ENCODE results near the gene BLMH. TPM values are rescaled to one million over a fixed set of nuclear protein-coding genes. Genes with fewer than 3 reads are reported as not detected.

The BLMH gene
- total RNA-seq, 1 experiment from 2014 or later = 59.0 TPM

DNA sequence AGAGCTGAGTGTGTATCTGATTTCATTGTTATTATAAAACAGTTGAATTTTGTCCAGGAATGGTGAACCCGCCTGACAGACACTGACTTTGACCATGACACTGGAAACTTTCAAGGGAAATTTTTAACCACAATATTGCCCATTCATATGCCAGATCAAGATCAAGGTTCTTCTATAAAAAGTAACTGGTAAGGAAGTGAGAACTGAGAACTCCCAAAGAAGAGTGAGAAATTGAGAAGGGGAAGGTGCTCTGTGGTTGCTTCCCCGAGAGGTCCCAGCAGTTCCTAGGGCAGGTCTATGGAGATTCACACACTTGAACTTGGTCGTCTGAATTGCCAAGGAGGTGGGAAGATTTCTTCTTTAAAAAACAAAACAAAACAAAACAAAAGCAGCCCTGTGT lies 83.5 kb downstream of the BLMH start:
- DNase-seq (ENCODE audit: low read depth, low spot score) = no peak
- TF ChIP-seq, protein P1, sequence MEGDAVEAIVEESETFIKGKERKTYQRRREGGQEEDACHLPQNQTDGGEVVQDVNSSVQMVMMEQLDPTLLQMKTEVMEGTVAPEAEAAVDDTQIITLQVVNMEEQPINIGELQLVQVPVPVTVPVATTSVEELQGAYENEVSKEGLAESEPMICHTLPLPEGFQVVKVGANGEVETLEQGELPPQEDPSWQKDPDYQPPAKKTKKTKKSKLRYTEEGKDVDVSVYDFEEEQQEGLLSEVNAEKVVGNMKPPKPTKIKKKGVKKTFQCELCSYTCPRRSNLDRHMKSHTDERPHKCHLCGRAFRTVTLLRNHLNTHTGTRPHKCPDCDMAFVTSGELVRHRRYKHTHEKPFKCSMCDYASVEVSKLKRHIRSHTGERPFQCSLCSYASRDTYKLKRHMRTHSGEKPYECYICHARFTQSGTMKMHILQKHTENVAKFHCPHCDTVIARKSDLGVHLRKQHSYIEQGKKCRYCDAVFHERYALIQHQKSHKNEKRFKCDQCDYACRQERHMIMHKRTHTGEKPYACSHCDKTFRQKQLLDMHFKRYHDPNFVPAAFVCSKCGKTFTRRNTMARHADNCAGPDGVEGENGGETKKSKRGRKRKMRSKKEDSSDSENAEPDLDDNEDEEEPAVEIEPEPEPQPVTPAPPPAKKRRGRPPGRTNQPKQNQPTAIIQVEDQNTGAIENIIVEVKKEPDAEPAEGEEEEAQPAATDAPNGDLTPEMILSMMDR (IDR thresholded peaks at IDR 0.05) = no peak
- TF ChIP-seq TCF7L2 (IDR thresholded peaks at IDR 0.05; ENCODE audit: low read depth, low read length) (no peak), POLR2AphosphoS5 (IDR thresholded peaks at IDR 0.05; ENCODE audit: low read depth, low read length) (no peak), SIN3A (IDR thresholded peaks at IDR 0.05; ENCODE audit: borderline replicate concordance, insufficient read depth, low read depth, low read length) (no peak)
- TF ChIP-seq, protein P2, sequence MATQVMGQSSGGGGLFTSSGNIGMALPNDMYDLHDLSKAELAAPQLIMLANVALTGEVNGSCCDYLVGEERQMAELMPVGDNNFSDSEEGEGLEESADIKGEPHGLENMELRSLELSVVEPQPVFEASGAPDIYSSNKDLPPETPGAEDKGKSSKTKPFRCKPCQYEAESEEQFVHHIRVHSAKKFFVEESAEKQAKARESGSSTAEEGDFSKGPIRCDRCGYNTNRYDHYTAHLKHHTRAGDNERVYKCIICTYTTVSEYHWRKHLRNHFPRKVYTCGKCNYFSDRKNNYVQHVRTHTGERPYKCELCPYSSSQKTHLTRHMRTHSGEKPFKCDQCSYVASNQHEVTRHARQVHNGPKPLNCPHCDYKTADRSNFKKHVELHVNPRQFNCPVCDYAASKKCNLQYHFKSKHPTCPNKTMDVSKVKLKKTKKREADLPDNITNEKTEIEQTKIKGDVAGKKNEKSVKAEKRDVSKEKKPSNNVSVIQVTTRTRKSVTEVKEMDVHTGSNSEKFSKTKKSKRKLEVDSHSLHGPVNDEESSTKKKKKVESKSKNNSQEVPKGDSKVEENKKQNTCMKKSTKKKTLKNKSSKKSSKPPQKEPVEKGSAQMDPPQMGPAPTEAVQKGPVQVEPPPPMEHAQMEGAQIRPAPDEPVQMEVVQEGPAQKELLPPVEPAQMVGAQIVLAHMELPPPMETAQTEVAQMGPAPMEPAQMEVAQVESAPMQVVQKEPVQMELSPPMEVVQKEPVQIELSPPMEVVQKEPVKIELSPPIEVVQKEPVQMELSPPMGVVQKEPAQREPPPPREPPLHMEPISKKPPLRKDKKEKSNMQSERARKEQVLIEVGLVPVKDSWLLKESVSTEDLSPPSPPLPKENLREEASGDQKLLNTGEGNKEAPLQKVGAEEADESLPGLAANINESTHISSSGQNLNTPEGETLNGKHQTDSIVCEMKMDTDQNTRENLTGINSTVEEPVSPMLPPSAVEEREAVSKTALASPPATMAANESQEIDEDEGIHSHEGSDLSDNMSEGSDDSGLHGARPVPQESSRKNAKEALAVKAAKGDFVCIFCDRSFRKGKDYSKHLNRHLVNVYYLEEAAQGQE (IDR thresholded peaks at IDR 0.05; ENCODE audit: insufficient read depth in 1 of 2, low read depth in 2 of 2, low read length in 1 of 2) = no peak
- ChIA-PET POLR2A (interaction anchor here (0.7 kb wide), 1 partner anchor 33 kb away, joined by 6 read pairs; no protein-coding TSS in a partner anchor), CTCF (no interaction called here)
- no peaks in the 10 kb centered on the region for H3K27me3 ChIP-seq (ENCODE audit: control insufficient read depth, insufficient read depth, low read length)
- BruUV-seq (replicated peaks) = no TSS peak
- in situ Hi-C loops (cut with HindIII; ENCODE audit: low pct_unique_long_range_greater_than_20kb, low sequenced_read_pairs) = no loop called here
- no peaks in the 10 kb centered on the region for H3K4me1 ChIP-seq (ENCODE audit: control insufficient read depth, insufficient read depth, low read length)
- no peak overlapping the region for H3K4me3 ChIP-seq (ENCODE audit: low read depth in 2 of 2, low read length in 2 of 2)
- H3K9me3 ChIP-seq (ENCODE audit: control insufficient read depth, insufficient read depth, low read depth, low read length) = no peaks in the 10 kb centered on the region
- intact Hi-C loops (cut with micrococcal nuclease; ENCODE audit: unreplicated experiment) = no loop called here
- H3K27ac ChIP-seq (ENCODE audit: low read length) = no peak overlapping the region
- ATAC-seq = no peak
- H3K36me3 ChIP-seq (ENCODE audit: control insufficient read depth, insufficient read depth, low read length) = no peaks in the 10 kb centered on the region

DNA sequence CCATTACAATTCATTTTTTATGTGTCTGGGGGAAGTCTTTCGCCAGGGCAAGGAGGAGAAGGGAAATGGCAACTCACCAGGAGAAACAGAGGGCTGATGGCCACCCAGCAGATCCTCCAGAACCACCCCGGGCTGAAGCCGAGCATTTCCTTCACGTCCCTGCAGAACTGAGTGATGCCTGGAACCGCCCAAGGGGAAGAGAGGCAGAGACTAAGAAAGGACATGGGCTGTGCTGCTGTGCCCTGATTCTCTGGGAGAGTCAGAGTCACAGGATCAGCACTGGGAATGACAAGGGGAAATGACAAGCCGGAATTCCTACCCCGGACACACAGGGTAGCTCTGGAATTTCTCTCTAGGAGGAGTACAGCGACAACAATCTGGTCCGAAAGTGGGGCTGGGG lies 84.1 kb downstream of the BLMH start:
- POLR2A ChIA-PET = no interaction called here
- H3K4me1 ChIP-seq (ENCODE audit: control insufficient read depth, insufficient read depth, low read length) = no peaks in the 10 kb centered on the region
- no peak overlapping the region for H3K27ac ChIP-seq (ENCODE audit: low read length)
- no peak overlapping the region for H3K4me3 ChIP-seq (ENCODE audit: low read depth in 2 of 2, low read length in 2 of 2)
- BruUV-seq (replicated peaks) = no TSS peak
- H3K9me3 ChIP-seq (ENCODE audit: control insufficient read depth, insufficient read depth, low read depth, low read length) = no peaks in the 10 kb centered on the region
- ATAC-seq = no peak
- in situ Hi-C loops (cut with HindIII; ENCODE audit: low pct_unique_long_range_greater_than_20kb, low sequenced_read_pairs) = no loop called here
- CTCF ChIA-PET = no interaction called here
- TF ChIP-seq TCF7L2 (IDR thresholded peaks at IDR 0.05; ENCODE audit: low read depth, low read length) (no peak), SIN3A (IDR thresholded peaks at IDR 0.05; ENCODE audit: borderline replicate concordance, insufficient read depth, low read depth, low read length) (no peak), POLR2AphosphoS5 (IDR thresholded peaks at IDR 0.05; ENCODE audit: low read depth, low read length) (no peak)
- TF ChIP-seq, protein P1 (IDR thresholded peaks at IDR 0.05) = no peak
- TF ChIP-seq, protein P2 (IDR thresholded peaks at IDR 0.05; ENCODE audit: insufficient read depth in 1 of 2, low read depth in 2 of 2, low read length in 1 of 2) = no peak
- DNase-seq (ENCODE audit: low read depth, low spot score) = no peak
- H3K27me3 ChIP-seq (ENCODE audit: control insufficient read depth, insufficient read depth, low read length) = no peaks in the 10 kb centered on the region
- no peaks in the 10 kb centered on the region for H3K36me3 ChIP-seq (ENCODE audit: control insufficient read depth, insufficient read depth, low read length)
- intact Hi-C loops (cut with micrococcal nuclease; ENCODE audit: unreplicated experiment) = no loop called here

All from Panc1 (cell line).